Loucy (cell line): ENCODE results near the gene HADH.
"Not testable (repeated sequence)": the region's sequence is repeated elsewhere in the genome, so short reads cannot be mapped to it uniquely, and the experiment has no call there.

Experiments
- H2AFZ ChIP-seq: fragments of 200-600 bp; sonication (generic); 2 replicates; pipeline ENCODE4 v1.6.0; 2016; ENCODE audit warnings: antibody characterized with exemption, mild to moderate bottlenecking, low read length, moderate library complexity
- H3F3A ChIP-seq: fragments of 200-600 bp; 2 replicates; pipeline ENCODE4 v1.6.0; 2016; ENCODE audit warnings: antibody characterized with exemption, low read depth, mild to moderate bottlenecking
- H3K27me3 ChIP-seq: fragments of 200-600 bp; sonication (generic); 2 replicates; pipeline ENCODE4 v1.6.1; 2014; ENCODE audit warnings: low read length, mild to moderate bottlenecking; ENCODE audit not compliant: insufficient read depth, poor library complexity, severe bottlenecking
- H3K36me3 ChIP-seq: fragments of 200-600 bp; sonication (generic); 2 replicates; pipeline ENCODE4 v1.6.1; 2016; ENCODE audit warnings: low read length; ENCODE audit not compliant: insufficient read depth
- H3K4me1 ChIP-seq: fragments of 200-600 bp; sonication (generic); 2 replicates; pipeline ENCODE4 v1.5.1; 2014; ENCODE audit warnings: low read length, mild to moderate bottlenecking; ENCODE audit not compliant: insufficient read depth, poor library complexity, severe bottlenecking
- H3K4me2 ChIP-seq: fragments of 200-600 bp; sonication (generic); 2 replicates; pipeline ENCODE4 v1.6.0; 2014; ENCODE audit warnings: antibody characterized with exemption, low read length, low read depth, mild to moderate bottlenecking; ENCODE audit not compliant: poor library complexity, severe bottlenecking
- H3K4me3 ChIP-seq: fragments of 200-600 bp; sonication (generic); 2 replicates; pipeline ENCODE4 v1.5.1; 2014; ENCODE audit warnings: low read length, mild to moderate bottlenecking, mixed read lengths; ENCODE audit not compliant: poor library complexity, severe bottlenecking
- H3K79me2 ChIP-seq: fragments of 200-600 bp; sonication (generic); 2 replicates; pipeline ENCODE4 v1.6.1; 2014; ENCODE audit warnings: low read length; ENCODE audit not compliant: insufficient read depth
- H3K9ac ChIP-seq: fragments of 200-600 bp; sonication (generic); 2 replicates; pipeline ENCODE4 v1.6.0; 2014; ENCODE audit warnings: mild to moderate bottlenecking, low read depth, low read length, moderate library complexity; ENCODE audit not compliant: poor library complexity, severe bottlenecking
- H3K9me2 ChIP-seq: fragments of 200-600 bp; sonication (generic); replicated peaks from 2 replicates; pipeline ENCODE4 v1.6.1; 2016; ENCODE audit warnings: low read depth, low read length, mixed read lengths
- H3K9me3 ChIP-seq: fragments of 200-600 bp; sonication (generic); 2 replicates; pipeline ENCODE4 v1.6.1; 2014; ENCODE audit warnings: mild to moderate bottlenecking, antibody characterized with exemption, low read length, low read depth; ENCODE audit not compliant: insufficient read depth
- H4K20me1 ChIP-seq: fragments of 200-600 bp; sonication (generic); 2 replicates; pipeline ENCODE4 v1.6.0; 2014; ENCODE audit warnings: antibody characterized with exemption, low read length, mild to moderate bottlenecking; ENCODE audit not compliant: insufficient read depth, poor library complexity, severe bottlenecking
- EZH2phosphoT487 ChIP-seq: fragments of 200-600 bp; IDR thresholded peaks from 2 replicates; pipeline ENCODE4 v1.6.1; 2018; ENCODE audit warnings: antibody characterized with exemption, mild to moderate bottlenecking, moderate library complexity, borderline replicate concordance
- TF ChIP-seq, protein P1 (sequence below): fragments of 200-600 bp; sonication (generic); conservative IDR thresholded peaks from 2 replicates; pipeline ENCODE4 v1.5.1; 2014; ENCODE audit warnings: mild to moderate bottlenecking, antibody characterized with exemption, low read length

HADH gene

DNA sequence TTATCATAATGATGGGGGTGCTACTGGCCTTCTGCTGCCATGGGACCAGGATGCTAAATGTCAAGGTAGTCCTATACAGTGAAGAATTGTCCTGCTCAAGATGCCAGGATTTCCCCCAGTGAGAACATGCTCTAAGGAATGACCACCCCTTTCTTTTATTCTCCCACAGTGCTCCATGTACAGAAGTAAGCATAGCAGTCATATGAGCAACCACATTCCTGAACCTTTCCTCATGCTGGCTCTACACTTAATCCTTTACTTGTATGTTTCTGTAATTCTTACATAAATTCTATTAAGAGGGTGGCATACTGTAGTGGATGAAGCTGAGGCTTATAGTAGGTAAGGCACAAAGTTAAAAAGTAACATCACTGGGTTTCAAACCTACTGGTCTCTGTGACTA lies 38.1 kb upstream of the HADH start:
- Histone ChIP-seq H3K9me2 (no peaks in the 10 kb centered on the region), H4K20me1 (no peaks in the 10 kb centered on the region), H3K79me2 (no peaks in the 10 kb centered on the region), H3K4me1 (no peaks in the 10 kb centered on the region), H2AFZ (no peak overlapping the region), H3K27me3 (no peaks in the 10 kb centered on the region), H3K4me3 (no peak overlapping the region), H3K9ac (no peak overlapping the region), H3F3A (no peaks in the 10 kb centered on the region), H3K9me3 (no peaks in the 10 kb centered on the region), H3K4me2 (no peak overlapping the region), H3K36me3 (no peaks in the 10 kb centered on the region)
- TF ChIP-seq, protein P1, sequence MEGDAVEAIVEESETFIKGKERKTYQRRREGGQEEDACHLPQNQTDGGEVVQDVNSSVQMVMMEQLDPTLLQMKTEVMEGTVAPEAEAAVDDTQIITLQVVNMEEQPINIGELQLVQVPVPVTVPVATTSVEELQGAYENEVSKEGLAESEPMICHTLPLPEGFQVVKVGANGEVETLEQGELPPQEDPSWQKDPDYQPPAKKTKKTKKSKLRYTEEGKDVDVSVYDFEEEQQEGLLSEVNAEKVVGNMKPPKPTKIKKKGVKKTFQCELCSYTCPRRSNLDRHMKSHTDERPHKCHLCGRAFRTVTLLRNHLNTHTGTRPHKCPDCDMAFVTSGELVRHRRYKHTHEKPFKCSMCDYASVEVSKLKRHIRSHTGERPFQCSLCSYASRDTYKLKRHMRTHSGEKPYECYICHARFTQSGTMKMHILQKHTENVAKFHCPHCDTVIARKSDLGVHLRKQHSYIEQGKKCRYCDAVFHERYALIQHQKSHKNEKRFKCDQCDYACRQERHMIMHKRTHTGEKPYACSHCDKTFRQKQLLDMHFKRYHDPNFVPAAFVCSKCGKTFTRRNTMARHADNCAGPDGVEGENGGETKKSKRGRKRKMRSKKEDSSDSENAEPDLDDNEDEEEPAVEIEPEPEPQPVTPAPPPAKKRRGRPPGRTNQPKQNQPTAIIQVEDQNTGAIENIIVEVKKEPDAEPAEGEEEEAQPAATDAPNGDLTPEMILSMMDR, result no peak
- TF ChIP-seq EZH2phosphoT487, result no peak

DNA sequence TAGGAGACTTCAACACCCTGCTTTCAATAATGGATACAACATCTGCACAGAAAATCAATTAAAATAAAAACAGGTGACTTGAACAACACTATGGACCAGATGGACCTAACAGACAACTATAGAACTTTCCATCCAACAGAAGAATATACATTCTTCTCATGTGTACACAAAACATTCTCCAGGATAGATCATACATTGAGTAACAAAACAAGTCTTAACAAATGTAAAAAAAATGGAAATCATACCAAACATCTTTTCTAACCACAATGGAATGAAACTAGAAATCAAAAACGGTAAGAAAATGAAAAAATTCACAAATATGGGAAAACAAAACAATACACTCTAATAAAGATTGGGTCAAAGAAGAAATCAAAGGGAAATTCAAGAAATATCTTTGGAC lies 33.7 kb upstream of the HADH start:
- H3F3A ChIP-seq, result no peaks in the 10 kb centered on the region
- H4K20me1 ChIP-seq, result no peaks in the 10 kb centered on the region
- H3K4me2 ChIP-seq, result no peak overlapping the region
- no peak for TF ChIP-seq EZH2phosphoT487
- TF ChIP-seq, protein P1, result no peak
- no peak overlapping the region for H3K4me3 ChIP-seq
- no peaks in the 10 kb centered on the region for H3K9me2 ChIP-seq
- no peaks in the 10 kb centered on the region for H3K36me3 ChIP-seq
- H2AFZ ChIP-seq, result no peak overlapping the region
- no peaks in the 10 kb centered on the region for H3K79me2 ChIP-seq
- H3K27me3 ChIP-seq, result no peaks in the 10 kb centered on the region
- no peaks in the 10 kb centered on the region for H3K9me3 ChIP-seq
- no peak overlapping the region for H3K9ac ChIP-seq
- no peaks in the 10 kb centered on the region for H3K4me1 ChIP-seq

GRCh38 chr4:107966903-107967302 lies 22.8 kb upstream of the HADH start:
- no peak overlapping the region for H3K9ac ChIP-seq
- no peaks in the 10 kb centered on the region for H3K9me3 ChIP-seq
- no peaks in the 10 kb centered on the region for H3K4me1 ChIP-seq
- no peak for TF ChIP-seq EZH2phosphoT487
- TF ChIP-seq, protein P1, result no peak
- H3F3A ChIP-seq, result no peaks in the 10 kb centered on the region
- no peak overlapping the region for H2AFZ ChIP-seq
- H3K9me2 ChIP-seq, result no peaks in the 10 kb centered on the region
- H3K4me3 ChIP-seq, result no peak overlapping the region
- no peaks in the 10 kb centered on the region for H3K79me2 ChIP-seq
- no peaks in the 10 kb centered on the region for H4K20me1 ChIP-seq
- H3K4me2 ChIP-seq, result no peak overlapping the region
- no peaks in the 10 kb centered on the region for H3K36me3 ChIP-seq
- H3K27me3 ChIP-seq, result no peaks in the 10 kb centered on the region

DNA sequence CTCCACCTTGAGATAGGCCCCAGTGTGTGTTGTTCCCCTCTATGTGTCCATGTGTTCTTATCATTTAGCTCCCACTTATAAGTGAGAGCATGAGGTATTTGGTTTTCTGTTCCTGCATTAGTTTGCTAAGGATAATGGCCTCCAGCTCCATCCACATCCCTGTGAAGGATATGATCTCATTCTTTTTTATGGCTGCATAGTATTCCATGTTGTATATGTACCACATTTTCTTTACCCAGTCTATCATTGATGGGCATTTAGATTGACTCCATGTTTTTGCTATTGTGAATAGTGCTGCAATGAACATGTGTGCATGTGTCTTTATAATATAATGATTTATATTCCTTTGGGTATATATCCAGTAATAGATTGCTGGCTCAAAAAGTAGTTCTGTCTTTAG lies 22.2 kb upstream of the HADH start:
- H3K9ac ChIP-seq, H3F3A ChIP-seq, H3K9me2 ChIP-seq, H3K36me3 ChIP-seq, H3K4me3 ChIP-seq, H3K79me2 ChIP-seq, H2AFZ ChIP-seq, H3K4me2 ChIP-seq, H3K4me1 ChIP-seq, H4K20me1 ChIP-seq, H3K27me3 ChIP-seq, H3K9me3 ChIP-seq: not testable (repeated sequence)

- H3K79me2 ChIP-seq, H3K36me3 ChIP-seq, H3K9ac ChIP-seq, H3K9me3 ChIP-seq, H3K4me3 ChIP-seq, H3F3A ChIP-seq, H3K4me1 ChIP-seq, H3K4me2 ChIP-seq, H3K9me2 ChIP-seq, H2AFZ ChIP-seq, H4K20me1 ChIP-seq, H3K27me3 ChIP-seq: not testable (repeated sequence)
These were observed 21.8 kb upstream of the HADH start for GRCh38 chr4:107967921-107968320.
